ENCODE data around the gene GBX2.

DNA sequence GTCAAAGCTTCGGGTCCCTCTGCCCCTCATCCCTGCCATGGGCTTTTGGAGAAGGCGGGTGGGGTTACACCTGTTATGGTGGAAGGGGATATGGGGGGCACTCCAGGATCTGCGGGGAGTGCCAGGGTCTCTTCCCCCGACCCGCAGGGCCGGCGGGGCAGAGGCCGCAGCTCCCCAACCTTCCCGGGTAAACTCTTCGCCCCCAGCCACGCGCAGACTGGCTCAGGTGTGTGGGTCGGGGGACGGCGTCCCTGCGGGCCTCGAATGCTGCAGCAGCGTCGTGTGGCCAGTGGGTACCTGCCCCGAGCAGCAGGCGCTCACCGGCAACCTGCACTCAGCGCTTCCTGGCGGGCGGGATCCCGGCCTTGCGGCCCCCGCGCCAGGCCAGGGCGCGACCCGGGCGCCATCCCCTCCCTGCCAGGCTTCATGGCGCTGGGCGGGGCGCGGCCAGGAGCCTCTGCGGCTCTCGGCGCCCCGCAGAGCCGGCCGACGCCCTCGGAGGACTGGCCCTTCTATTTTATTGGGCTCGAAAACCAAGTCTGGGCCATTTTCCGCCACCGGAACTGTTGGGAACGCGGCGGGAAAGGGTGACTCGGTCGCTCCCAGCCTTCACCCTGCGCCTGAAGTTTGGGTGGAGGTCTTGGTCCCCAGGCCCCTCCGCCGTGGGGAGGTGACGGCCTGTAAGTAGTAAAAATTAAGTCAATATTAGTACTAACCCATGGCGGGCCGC, 4.5 kb downstream of the GBX2 start:
- no peak for TF ChIP-seq ARNT (IDR thresholded peaks at IDR 0.05)
- TF ChIP-seq SP1 (IDR thresholded peaks at IDR 0.05) = no peak
- TF ChIP-seq FOXA1 (IDR thresholded peaks at IDR 0.05) = no peak
- no peak for TF ChIP-seq ELF4 (IDR thresholded peaks at IDR 0.05)
- TF ChIP-seq ZNF384 (IDR thresholded peaks at IDR 0.05) = no peak
- no peak for TF ChIP-seq FOXK2 (IDR thresholded peaks at IDR 0.05)
- TF ChIP-seq BHLHE40 (IDR thresholded peaks at IDR 0.05; ENCODE audit: borderline replicate concordance) = no peak
- TF ChIP-seq CTBP1 (IDR thresholded peaks at IDR 0.05; ENCODE audit: borderline replicate concordance) = no peak
- TF ChIP-seq TARDBP (IDR thresholded peaks at IDR 0.05) = no peak
- no peak for TF ChIP-seq L3MBTL2 (conservative IDR thresholded peaks at IDR 0.05)
- no peak for TF ChIP-seq FOXM1 (IDR thresholded peaks at IDR 0.05; ENCODE audit: borderline replicate concordance)

Measured in HEK293T (cell line).